ENCODE data around the gene PIK3CD.

- no peak for TF ChIP-seq CTCF (IDR thresholded peaks at IDR 0.05)
- no peak for TF ChIP-seq POLR2A (IDR thresholded peaks at IDR 0.05)
These were observed 97.8 kb downstream of the PIK3CD start for GRCh38 chr1:9749361-9749760.
